GM19324 (cell line): Measurements from ENCODE around the gene CDCA3.
"Not testable (repeated sequence)": the region's sequence is repeated elsewhere in the genome, so short reads cannot be mapped to it uniquely, and the experiment has no call there.

Source experiments
- ATAC-seq: cut with Tn5 transposase; IDR thresholded peaks from one replicate; pipeline ENCODE4 v1.9.1; 2021; ENCODE audit warnings: mild to moderate bottlenecking, moderate library complexity; ENCODE audit not compliant: unreplicated experiment, low FRiP score

CDCA3 gene

GRCh38 chr12:6873094-6874014 is 22.3 kb upstream of the CDCA3 start, which contains the start of gene SPSB2:
Gene SPSB2, minus strand, starts transcription at chr12:6873303. Its CDS starts 402 bp downstream, at chr12:6872901.
- peak; percentile 88 for ATAC-seq

GRCh38 chr12:6872073-6873048 is 21.3 kb upstream of the CDCA3 start:
- ATAC-seq = no peak

- no peak for ATAC-seq
Measured at GRCh38 chr12:6871052-6871957, 20.2 kb upstream of the CDCA3 start.

- ATAC-seq = not testable (repeated sequence)
Measured at GRCh38 chr12:6870304-6870703, 19.2 kb upstream of the CDCA3 start.

- ATAC-seq = no peak
Measured at GRCh38 chr12:6869049-6870021, 18.2 kb upstream of the CDCA3 start.

GRCh38 chr12:6868211-6869048 is 17.3 kb upstream of the CDCA3 start:
- ATAC-seq = no peak

- peak; percentile 57 for ATAC-seq
Measured at GRCh38 chr12:6867413-6868210, 16.5 kb upstream of the CDCA3 start, which contains the start of gene TPI1. Gene TPI1, plus strand, starts transcription at chr12:6867531. Its CDS starts 36 bp downstream, at chr12:6867567.

- peak; percentile 17 for ATAC-seq
Measured at GRCh38 chr12:6866920-6867412, 15.9 kb upstream of the CDCA3 start.

GRCh38 chr12:6866163-6866919 is 15.3 kb upstream of the CDCA3 start:
- no peak for ATAC-seq

- not testable (repeated sequence) for ATAC-seq
Measured at GRCh38 chr12:6865307-6865706, 14.2 kb upstream of the CDCA3 start.

GRCh38 chr12:6863586-6864321 is 12.7 kb upstream of the CDCA3 start:
- no peak for ATAC-seq

- no peak for ATAC-seq
Measured at GRCh38 chr12:6863033-6863432, 11.9 kb upstream of the CDCA3 start.

- ATAC-seq = no peak
Measured at GRCh38 chr12:6861391-6861790, 10.3 kb upstream of the CDCA3 start.

- ATAC-seq = no peak
Measured at GRCh38 chr12:6860942-6861341, 9.9 kb upstream of the CDCA3 start.

- no peak for ATAC-seq
Measured at GRCh38 chr12:6860116-6860515, 9.0 kb upstream of the CDCA3 start.
